GM15510 (cell line): ENCODE measurements around the gene SEMA5B.

Experiments used
- POLR2A ChIP-seq: IDR thresholded peaks from 3 replicates; pipeline ENCODE4 v1.6.1; 2011; ENCODE audit warnings: borderline replicate concordance; ENCODE audit not compliant: insufficient read length; ENCODE audit errors: extremely low read depth

SEMA5B gene

GRCh38 chr3:122982216-122983185, 45.1 kb downstream of the SEMA5B start:
- no peak for TF ChIP-seq POLR2A

- TF ChIP-seq POLR2A, result no peak
These were observed 48.4 kb downstream of the SEMA5B start for GRCh38 chr3:122979211-122979610.

- no peak for TF ChIP-seq POLR2A
These were observed 49.0 kb downstream of the SEMA5B start for GRCh38 chr3:122978569-122978968.

GRCh38 chr3:122977746-122978466, 49.7 kb downstream of the SEMA5B start:
- no peak for TF ChIP-seq POLR2A

- no peak for TF ChIP-seq POLR2A
These were observed 51.7 kb downstream of the SEMA5B start for GRCh38 chr3:122975924-122976293.

GRCh38 chr3:122975163-122975923, 52.2 kb downstream of the SEMA5B start:
- no peak for TF ChIP-seq POLR2A

- no peak for TF ChIP-seq POLR2A
These were observed 52.8 kb downstream of the SEMA5B start for GRCh38 chr3:122974764-122975162.

GRCh38 chr3:122973893-122974615, 53.5 kb downstream of the SEMA5B start:
- TF ChIP-seq POLR2A, result no peak

- no peak for TF ChIP-seq POLR2A
These were observed 55.4 kb downstream of the SEMA5B start for GRCh38 chr3:122972141-122972540.

GRCh38 chr3:122969585-122970469, 57.7 kb downstream of the SEMA5B start:
- TF ChIP-seq POLR2A, result no peak

GRCh38 chr3:122967765-122968164, 59.8 kb downstream of the SEMA5B start:
- TF ChIP-seq POLR2A, result no peak

- TF ChIP-seq POLR2A, result no peak
These were observed 60.2 kb downstream of the SEMA5B start for GRCh38 chr3:122967356-122967755.

GRCh38 chr3:122966045-122966444, 61.5 kb downstream of the SEMA5B start:
- TF ChIP-seq POLR2A, result no peak
